H1 (cell line): ENCODE results near the gene COMMD1. TPM values are rescaled to one million over a fixed set of nuclear protein-coding genes. Genes with fewer than 3 reads are reported as not detected.

ENCODE experiments used
- EP300 ChIP-seq, 2 experiments: IDR thresholded peaks; 1 replicate in 1 of 2; 2 replicates in 1 of 2; pipeline ENCODE4 v1.6.1; 2011 to 2012; ENCODE audit warnings: low read depth in 2 of 2, low read length in 2 of 2, mild to moderate bottlenecking in 2 of 2, borderline replicate concordance in 1 of 2, inconsistent platforms in 1 of 2, moderate library complexity in 1 of 2
- RAD21 ChIP-seq, 2 experiments: IDR thresholded peaks in 1 of 2; conservative IDR thresholded peaks in 1 of 2; 2 replicates each; pipeline ENCODE4 v1.6.1; 2011; ENCODE audit warnings: low read depth in 2 of 2, low read length in 2 of 2, improper control_type of control experiment in 1 of 2, inconsistent platforms in 1 of 2, mild to moderate bottlenecking in 1 of 2, moderate library complexity in 1 of 2
- SIN3A ChIP-seq, 2 experiments: IDR thresholded peaks in 1 of 2; conservative IDR thresholded peaks in 1 of 2; 2 replicates each; pipeline ENCODE4 v1.6.1; 2011 to 2012; ENCODE audit warnings: low read length in 2 of 2, improper control_type of control experiment in 1 of 2, low read depth in 1 of 2, mild to moderate bottlenecking in 1 of 2
- ZNF274 ChIP-seq: IDR thresholded peaks from 2 replicates; pipeline ENCODE4 v1.7.0; 2012; ENCODE audit warnings: low read length, borderline replicate concordance; ENCODE audit errors: extremely low read depth
- polyA plus RNA-seq, 7 experiments: library from polyadenylated mRNA; depleted of rRNA in 3 of 7; stranded (reverse) in 5 of 7; unstranded in 2 of 7; fragments of >200 nt in 5 of 7; fragments of 200-250 nt in 2 of 7; gene quantifications; 1 replicate in 5 of 7; 2 replicates in 1 of 7; 4 replicates in 1 of 7; pipeline versions ENCODE4 v1.2.1 to v1.2.3, GENCODE V29; 2011 to 2013; ENCODE audit warnings: missing spikeins in 2 of 7, mixed read lengths in 2 of 7
- total RNA-seq: library from RNA; stranded (reverse); fragmentation: NEBNext Ultra II Directional; extraction: Animal tissue kit (Norgen Biotek cat#: 25700); gene quantifications from 2 replicates; pipeline ENCODE4 v1.2.1, GENCODE V29; 2021
- TF ChIP-seq, protein P1 (sequence below), 3 experiments: IDR thresholded peaks; 1 replicate in 2 of 3; 2 replicates in 1 of 3; pipeline versions ENCODE4 v1.5.1 to v1.6.1; 2011; ENCODE audit warnings: low read length in 3 of 3, mild to moderate bottlenecking in 3 of 3, inconsistent platforms in 2 of 3, low read depth in 1 of 3, moderate library complexity in 1 of 3; ENCODE audit not compliant: insufficient read depth in 1 of 3; ENCODE audit errors: control extremely low read depth in 1 of 3

COMMD1 gene
- total and polyA plus RNA-seq, 2 of the 8 experiments (the other 6 are each of a cell fraction or from before 2014, with no cell fraction given), result 23.5 to 28.3 TPM

DNA sequence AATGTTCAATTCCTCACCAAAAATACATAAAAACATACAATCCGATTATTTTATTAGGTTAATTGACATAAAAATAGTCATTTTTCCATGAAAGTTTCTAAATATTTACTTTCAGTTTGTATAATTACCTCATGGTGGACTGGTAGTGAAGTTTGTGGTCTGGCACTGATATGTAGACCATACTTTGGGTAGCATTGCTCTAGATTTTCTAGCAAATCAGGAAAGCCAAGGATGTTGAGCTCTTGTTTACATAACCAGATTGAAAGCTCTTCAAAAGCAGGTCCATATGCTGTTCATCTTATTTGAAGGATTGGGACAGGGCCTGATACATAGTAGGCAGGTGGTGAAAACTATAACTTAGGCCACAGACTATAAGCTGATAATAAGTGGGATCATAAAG lies 61.8 kb downstream of the COMMD1 start (continued):
- TF ChIP-seq SIN3A (conservative IDR thresholded peaks at IDR 0.05 in 1 of 2, IDR thresholded peaks at IDR 0.05 in 1 of 2; ENCODE audit: low read depth in 1 of 2, low read length in 2 of 2), result no peak
- no peak for TF ChIP-seq RAD21 (IDR thresholded peaks at IDR 0.05 in 1 of 2, conservative IDR thresholded peaks at IDR 0.05 in 1 of 2; ENCODE audit: low read depth in 2 of 2, low read length in 2 of 2)
- TF ChIP-seq, protein P1, sequence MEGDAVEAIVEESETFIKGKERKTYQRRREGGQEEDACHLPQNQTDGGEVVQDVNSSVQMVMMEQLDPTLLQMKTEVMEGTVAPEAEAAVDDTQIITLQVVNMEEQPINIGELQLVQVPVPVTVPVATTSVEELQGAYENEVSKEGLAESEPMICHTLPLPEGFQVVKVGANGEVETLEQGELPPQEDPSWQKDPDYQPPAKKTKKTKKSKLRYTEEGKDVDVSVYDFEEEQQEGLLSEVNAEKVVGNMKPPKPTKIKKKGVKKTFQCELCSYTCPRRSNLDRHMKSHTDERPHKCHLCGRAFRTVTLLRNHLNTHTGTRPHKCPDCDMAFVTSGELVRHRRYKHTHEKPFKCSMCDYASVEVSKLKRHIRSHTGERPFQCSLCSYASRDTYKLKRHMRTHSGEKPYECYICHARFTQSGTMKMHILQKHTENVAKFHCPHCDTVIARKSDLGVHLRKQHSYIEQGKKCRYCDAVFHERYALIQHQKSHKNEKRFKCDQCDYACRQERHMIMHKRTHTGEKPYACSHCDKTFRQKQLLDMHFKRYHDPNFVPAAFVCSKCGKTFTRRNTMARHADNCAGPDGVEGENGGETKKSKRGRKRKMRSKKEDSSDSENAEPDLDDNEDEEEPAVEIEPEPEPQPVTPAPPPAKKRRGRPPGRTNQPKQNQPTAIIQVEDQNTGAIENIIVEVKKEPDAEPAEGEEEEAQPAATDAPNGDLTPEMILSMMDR (IDR thresholded peaks at IDR 0.05; ENCODE audit: control extremely low read depth in 1 of 3, insufficient read depth in 1 of 3, low read depth in 1 of 3, low read length in 3 of 3), result no peak
- no peak for TF ChIP-seq EP300 (IDR thresholded peaks at IDR 0.05; ENCODE audit: borderline replicate concordance in 1 of 2, low read depth in 2 of 2, low read length in 2 of 2)
- TF ChIP-seq ZNF274, result no peak
